ENCODE data around the gene GALNT18. TPM values are rescaled to one million over a fixed set of nuclear protein-coding genes. Genes with fewer than 3 reads are reported as not detected.
A peak's percentile ranks its signal among the peaks of the same experiment; 100 is the strongest.

Gene GALNT18
- 12.8 and 13.6 TPM in 2 replicates for total RNA-seq (2014; rRNA removed; shearing (Covaris generic))
- polyA plus RNA-seq (2015; cell fraction: cytosol; rRNA removed) = 0.95 and 0.99 TPM in 2 replicates
- 0.36 and 0.40 TPM in 2 replicates for polyA plus RNA-seq (2015; cell fraction: nucleus; rRNA removed)

GRCh38 chr11:11621573-11622339, at the start of gene GALNT18:
Gene GALNT18 (minus strand): TSS chr11:11622005.
- DNase-seq (ENCODE audit: low read depth) = peak; percentile 93

- DNase-seq (ENCODE audit: low read depth) = no peak
Measured at GRCh38 chr11:11670574-11670973, 48.8 kb upstream of the GALNT18 start.

DNA sequence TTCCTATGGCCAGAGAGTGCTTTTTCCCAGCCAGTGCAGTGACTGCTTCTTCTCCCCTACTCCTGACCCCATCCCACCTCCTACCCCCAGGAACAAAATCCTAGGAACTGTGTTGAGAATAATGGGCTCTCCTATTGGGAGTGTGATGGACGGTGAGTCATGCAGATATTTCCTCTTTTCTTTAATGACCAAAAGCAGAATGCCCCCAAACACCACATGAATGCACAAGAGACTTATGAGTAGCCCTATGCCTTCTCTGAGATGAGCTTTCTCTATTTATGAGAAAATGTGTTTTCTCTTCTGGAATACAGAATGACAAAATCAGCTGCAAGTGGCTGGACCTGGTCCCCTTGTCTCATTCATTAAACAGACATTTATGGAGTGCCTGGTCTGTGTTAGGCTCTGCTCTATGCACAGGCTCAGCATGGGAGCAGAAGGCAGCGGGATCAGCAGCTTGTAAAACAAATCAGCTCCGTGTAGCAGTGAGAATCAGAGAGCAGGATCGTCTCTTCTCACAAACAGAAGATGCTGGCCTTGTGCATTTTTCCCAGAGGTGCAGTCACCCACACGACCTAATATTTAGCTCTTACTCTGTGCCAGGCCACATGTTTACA, 47.5 kb upstream of the GALNT18 start:
- DNase-seq (ENCODE audit: low read depth) = peak; percentile 39

DNA sequence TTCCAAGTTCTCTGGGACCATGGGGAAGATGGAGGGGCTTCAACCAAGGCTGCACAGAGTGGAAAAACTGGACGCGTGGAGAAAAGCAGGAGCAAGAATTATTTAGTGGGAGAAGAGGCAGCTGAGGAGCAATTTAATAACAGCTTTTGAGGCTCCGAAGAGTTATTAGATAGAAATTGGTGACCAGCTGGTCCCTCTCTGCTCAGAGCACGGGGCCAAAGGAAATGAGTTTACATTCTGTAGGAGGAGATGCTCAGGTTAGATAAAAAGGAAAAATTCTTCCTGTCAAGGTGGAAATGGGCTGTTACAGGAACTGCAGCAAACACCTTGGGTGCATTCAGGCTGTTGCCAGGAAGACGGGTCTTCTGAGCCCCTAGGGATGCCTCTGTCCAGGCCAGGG, 47.0 kb upstream of the GALNT18 start:
- DNase-seq (ENCODE audit: low read depth) = no peak

DNA sequence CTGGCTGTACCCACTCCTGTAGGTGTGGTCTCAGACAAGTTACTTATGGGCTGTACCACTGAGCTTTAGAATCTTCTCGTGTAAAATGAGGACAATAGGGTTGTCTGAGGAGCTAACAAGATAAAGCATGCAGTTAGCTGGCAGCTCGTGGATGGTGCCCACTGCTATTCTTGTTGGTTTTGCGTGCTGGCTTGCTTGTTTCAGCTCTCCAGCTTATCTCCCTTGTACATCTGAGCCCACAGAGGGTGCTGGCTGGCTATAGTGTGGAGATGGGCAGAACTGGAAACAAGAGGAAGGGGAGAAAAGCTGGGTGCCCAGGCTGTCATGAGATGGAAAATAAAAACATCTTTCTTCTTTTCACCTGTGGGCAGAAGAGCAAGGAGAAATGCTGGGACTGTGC, 46.5 kb upstream of the GALNT18 start:
- no peak for DNase-seq (ENCODE audit: low read depth)

GRCh38 chr11:11667056-11667455, 45.3 kb upstream of the GALNT18 start:
- no peak for DNase-seq (ENCODE audit: low read depth)

DNA sequence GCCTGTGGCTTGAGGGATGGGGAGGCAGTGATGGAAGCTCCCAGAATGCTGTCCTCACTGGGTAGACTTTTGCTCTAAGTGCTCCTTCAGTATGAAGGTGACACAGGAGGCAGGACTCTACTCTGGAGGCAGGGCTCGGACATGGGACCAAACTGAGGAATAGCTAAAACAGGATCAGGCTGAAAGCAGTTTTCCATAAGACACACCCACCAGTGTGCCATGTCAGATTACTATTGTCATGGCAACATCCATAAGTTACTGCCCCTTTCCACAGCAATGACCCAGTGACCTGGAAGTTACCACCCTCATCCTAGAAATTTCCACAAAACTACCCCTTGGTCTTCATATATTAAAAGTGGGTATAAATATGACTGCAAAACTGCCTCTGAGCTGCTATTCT, 43.6 kb upstream of the GALNT18 start:
- DNase-seq (ENCODE audit: low read depth) = no peak

DNA sequence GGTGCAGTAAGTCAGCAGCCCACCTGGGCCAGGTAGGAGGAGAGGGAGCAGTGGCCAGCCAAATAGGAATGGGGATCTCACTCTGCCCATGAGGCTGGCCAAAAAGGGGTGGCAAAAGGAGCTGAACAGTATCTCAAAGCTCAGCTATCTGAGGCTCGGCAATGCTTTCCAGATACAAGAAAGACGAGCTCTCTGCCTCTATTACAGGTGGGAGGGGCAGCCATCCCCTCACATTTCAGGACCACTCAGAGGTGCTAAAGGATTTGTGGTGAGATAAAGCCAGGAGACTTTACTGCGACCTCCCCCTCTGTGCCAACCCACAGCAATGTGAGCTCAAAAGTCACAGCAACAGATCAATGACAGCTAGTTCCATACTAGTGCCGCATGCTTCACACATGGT, 42.1 kb upstream of the GALNT18 start:
- no peak for DNase-seq (ENCODE audit: low read depth)

GRCh38 chr11:11662578-11662977, 40.8 kb upstream of the GALNT18 start:
- no peak for DNase-seq (ENCODE audit: low read depth)

GRCh38 chr11:11661326-11662040, 39.7 kb upstream of the GALNT18 start:
- DNase-seq (ENCODE audit: low read depth) = no peak

DNA sequence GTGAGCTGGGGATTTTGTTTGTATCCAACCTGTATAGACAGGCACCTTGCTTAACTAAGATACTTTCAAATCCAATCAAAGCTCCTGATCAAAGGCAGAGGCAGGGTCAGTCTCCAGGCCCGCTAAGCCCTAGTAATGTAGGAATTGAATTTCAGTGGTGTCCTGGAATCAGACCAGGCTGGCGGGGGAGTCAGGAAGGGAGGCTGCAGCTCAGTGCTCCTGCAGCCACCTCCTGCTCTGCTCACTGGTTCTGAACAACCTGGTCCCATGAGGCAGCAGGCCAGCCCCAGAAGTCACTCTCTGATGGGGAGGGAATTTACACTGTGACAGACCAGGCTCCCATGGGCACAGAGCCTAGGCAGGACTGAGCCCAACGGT, 38.5 kb upstream of the GALNT18 start:
- no peak for DNase-seq (ENCODE audit: low read depth)

- DNase-seq (ENCODE audit: low read depth) = no peak
Measured at GRCh38 chr11:11659567-11660362, 38.0 kb upstream of the GALNT18 start.

- DNase-seq (ENCODE audit: low read depth) = no peak
Measured at GRCh38 chr11:11657218-11657955, 35.6 kb upstream of the GALNT18 start.

GRCh38 chr11:11641581-11641980, 19.8 kb upstream of the GALNT18 start:
- no peak for DNase-seq (ENCODE audit: low read depth)

DNA sequence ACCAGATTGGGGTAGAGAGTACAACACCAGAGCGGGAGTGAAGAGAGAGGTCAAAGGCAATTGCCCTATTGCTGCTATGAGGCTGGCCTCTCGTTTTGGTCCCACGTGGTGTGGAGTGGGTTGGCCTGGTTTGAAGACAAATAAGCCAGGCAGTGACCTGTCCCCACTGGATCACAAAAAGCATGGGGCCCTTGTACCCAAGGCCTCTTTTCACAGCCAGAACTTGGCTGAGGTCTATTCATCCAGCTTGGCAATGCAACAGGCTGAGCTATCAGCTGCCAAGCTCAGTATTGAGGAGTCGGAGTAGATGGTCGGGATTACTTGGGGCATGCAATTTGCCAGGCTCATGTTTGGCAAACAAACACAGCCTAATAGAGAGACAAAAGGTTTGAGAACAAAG, 19.2 kb upstream of the GALNT18 start:
- no peak for DNase-seq (ENCODE audit: low read depth)

- DNase-seq (ENCODE audit: low read depth) = no peak
Measured at GRCh38 chr11:11640152-11640551, 18.3 kb upstream of the GALNT18 start.

DNA sequence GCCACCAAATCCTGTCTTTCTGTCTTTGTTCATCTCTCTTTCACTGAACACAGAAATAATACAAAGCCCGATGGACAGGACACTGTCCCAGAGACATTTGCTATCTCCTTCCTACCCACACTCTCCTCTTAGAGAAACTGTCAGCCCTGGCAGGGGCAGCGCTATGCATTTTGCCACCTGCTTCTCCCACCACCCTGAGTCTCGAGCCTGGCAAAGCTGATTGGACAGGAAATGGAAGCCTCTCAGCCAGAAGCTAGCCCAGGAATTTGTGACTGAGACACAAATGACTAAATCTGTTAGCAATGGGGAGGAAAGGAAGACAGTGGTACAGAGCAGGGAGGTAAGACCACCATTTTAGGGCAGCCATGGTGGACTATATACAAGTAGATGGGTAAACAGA, 14.9 kb upstream of the GALNT18 start:
- peak; percentile 7 for DNase-seq (ENCODE audit: low read depth)

- no peak for DNase-seq (ENCODE audit: low read depth)
Measured at GRCh38 chr11:11635443-11635842, 13.6 kb upstream of the GALNT18 start.

DNA sequence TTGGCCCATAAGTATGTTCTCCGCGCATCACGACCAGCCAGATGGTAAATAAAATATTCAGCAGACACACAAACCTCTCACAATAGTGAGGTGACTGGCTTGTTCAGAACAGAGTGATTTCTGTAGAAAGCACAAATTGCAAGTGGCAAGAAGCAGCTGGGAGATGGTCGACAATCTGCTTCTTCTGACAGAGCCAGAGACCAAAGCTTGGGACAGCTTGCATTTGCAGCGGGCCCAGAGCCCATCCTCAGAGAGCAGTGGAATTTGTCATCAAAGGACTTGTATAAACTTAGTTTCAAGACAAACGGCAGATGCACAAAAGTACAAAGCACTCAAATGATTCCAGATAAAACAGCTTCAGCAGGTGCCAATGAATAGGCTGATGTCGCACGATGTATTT, 7.6 kb upstream of the GALNT18 start:
- DNase-seq (ENCODE audit: low read depth) = no peak

- no peak for DNase-seq (ENCODE audit: low read depth)
Measured at GRCh38 chr11:11628651-11629050, 6.8 kb upstream of the GALNT18 start.

DNA sequence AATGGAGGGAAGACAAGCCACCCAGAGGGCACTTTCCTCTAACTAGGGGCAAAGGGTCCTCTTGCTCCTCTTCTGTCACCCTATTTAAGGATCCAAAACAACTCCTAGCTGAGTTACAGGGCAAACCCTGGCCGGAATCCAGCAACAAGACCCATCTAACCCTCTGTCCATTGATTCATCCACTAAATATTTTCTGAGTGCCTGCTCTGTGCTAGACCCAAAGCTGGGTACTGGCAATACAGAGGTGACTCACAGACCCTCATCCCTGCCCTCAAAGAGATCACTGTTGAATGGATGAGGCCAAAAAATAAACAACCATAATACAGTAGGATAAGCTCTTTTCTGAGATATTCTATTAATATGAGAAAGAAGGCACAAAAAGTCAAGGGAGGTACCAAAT, 4.3 kb upstream of the GALNT18 start:
- peak; percentile 73 for DNase-seq (ENCODE audit: low read depth)
